Panc1 (cell line): ENCODE data around the gene SPHK2.

ENCODE experiments used
- POLR2AphosphoS5 ChIP-seq: IDR thresholded peaks from 2 replicates; pipeline ENCODE4 v1.6.1; 2012; ENCODE audit warnings: mild to moderate bottlenecking, low read depth, low read length, moderate library complexity
- TCF7L2 ChIP-seq: IDR thresholded peaks from 2 replicates; pipeline ENCODE4 v1.6.1; 2011; ENCODE audit warnings: mild to moderate bottlenecking, low read depth, low read length, inconsistent platforms
- TF ChIP-seq, protein P1 (sequence below): fragments of 450-650 bp; IDR thresholded peaks from 2 replicates; pipeline ENCODE4 v1.5.1; 2017; ENCODE audit warnings: mild to moderate bottlenecking

DNA sequence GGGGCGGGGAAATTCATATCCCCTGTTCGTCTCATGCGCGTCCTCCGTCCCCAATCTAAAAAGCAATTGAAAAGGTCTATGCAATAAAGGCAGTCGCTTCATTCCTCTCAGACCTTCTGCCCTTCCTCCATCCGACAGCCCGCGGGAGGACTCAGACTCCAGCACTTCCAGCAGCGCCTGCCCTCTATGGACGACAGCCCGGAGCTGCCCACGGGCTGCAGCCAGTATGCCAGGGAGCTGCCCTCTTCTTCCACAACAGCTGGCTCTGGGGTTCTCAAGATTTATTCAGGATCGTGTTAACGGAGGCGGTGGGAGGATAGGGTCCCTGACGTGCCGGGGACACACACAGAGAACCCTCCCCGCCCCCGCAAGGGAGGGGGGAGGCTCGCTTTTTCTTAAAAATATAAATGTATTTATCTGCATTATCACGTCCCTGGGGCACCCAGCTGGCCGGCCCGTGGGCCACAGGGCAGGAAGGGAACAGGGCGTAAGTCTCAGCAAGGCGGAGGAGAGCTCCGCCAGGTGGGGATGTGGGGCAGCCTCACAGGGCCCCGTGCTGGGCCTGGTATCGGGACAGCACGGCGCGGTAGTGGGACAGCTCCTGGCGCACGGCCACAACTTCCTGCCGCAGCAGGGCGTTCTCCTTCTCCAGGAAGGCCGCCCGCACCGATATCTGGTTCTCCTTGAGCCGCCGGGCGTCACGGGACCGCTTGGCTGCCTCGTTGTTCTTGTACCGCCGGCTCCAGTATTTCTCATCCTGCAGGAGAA lies 11.2 kb downstream of the SPHK2 start:
- TF ChIP-seq, protein P1, sequence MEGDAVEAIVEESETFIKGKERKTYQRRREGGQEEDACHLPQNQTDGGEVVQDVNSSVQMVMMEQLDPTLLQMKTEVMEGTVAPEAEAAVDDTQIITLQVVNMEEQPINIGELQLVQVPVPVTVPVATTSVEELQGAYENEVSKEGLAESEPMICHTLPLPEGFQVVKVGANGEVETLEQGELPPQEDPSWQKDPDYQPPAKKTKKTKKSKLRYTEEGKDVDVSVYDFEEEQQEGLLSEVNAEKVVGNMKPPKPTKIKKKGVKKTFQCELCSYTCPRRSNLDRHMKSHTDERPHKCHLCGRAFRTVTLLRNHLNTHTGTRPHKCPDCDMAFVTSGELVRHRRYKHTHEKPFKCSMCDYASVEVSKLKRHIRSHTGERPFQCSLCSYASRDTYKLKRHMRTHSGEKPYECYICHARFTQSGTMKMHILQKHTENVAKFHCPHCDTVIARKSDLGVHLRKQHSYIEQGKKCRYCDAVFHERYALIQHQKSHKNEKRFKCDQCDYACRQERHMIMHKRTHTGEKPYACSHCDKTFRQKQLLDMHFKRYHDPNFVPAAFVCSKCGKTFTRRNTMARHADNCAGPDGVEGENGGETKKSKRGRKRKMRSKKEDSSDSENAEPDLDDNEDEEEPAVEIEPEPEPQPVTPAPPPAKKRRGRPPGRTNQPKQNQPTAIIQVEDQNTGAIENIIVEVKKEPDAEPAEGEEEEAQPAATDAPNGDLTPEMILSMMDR: no peak
- TF ChIP-seq TCF7L2: no peak
- TF ChIP-seq POLR2AphosphoS5: no peak
